Mucosa of rectum (tissue), 2 donors: ENCODE measurements around the gene LOXL1.
"Not testable (repeated sequence)": the region's sequence is repeated elsewhere in the genome, so short reads cannot be mapped to it uniquely, and the experiment has no call there.

ENCODE experiments used
- H3K27ac ChIP-seq, 2 donors: one replicate each; pipeline ENCODE4 v1.7.0; 2013; ENCODE audit warnings: inconsistent platforms in 2 of 2, low read depth in 2 of 2, low read length in 2 of 2
- H3K27me3 ChIP-seq, 2 donors: one replicate each; pipeline ENCODE4 v1.7.0; 2013; ENCODE audit warnings: low read length in 2 of 2; ENCODE audit not compliant: control insufficient read depth in 2 of 2, insufficient read depth in 2 of 2
- H3K36me3 ChIP-seq, 2 donors: one replicate each; pipeline ENCODE4 v1.7.0; 2013; ENCODE audit warnings: low read length in 2 of 2; ENCODE audit not compliant: control insufficient read depth in 2 of 2, insufficient read depth in 2 of 2
- H3K4me1 ChIP-seq, 2 donors: one replicate each; pipeline ENCODE4 v1.7.0; 2013; ENCODE audit warnings: low read length in 2 of 2, mild to moderate bottlenecking in 1 of 2; ENCODE audit not compliant: control insufficient read depth in 2 of 2, insufficient read depth in 2 of 2
- H3K4me3 ChIP-seq, 2 donors: one replicate each; pipeline ENCODE4 v1.7.0; 2013; ENCODE audit warnings: low read length in 2 of 2
- H3K9ac ChIP-seq, 2 donors: one replicate each; pipeline ENCODE4 v1.7.0; 2013; ENCODE audit warnings: low read length in 2 of 2, low read depth in 1 of 2, mild to moderate bottlenecking in 1 of 2
- H3K9me3 ChIP-seq, 2 donors: one replicate each; pipeline ENCODE4 v1.7.0; 2013; ENCODE audit warnings: low read length in 2 of 2; ENCODE audit not compliant: control insufficient read depth in 2 of 2
- donor health status: healthy.
- donor health status: Normal muscosa, but diverticular disease.

LOXL1 gene

GRCh38 chr15:73930790-73931281 is 4.6 kb downstream of the LOXL1 start:
- peaks cover 10 to 15% of the 10 kb centered on the region in 2 donors for H3K4me1 ChIP-seq
- peaks cover 0 to 6% of the 10 kb centered on the region in 2 donors for H3K27me3 ChIP-seq
- no peaks in the 10 kb centered on the region for H3K36me3 ChIP-seq
- H3K9me3 ChIP-seq, result no peaks in the 10 kb centered on the region
- no peak overlapping the region for H3K27ac ChIP-seq
- H3K9ac ChIP-seq, result no peak overlapping the region
- H3K4me3 ChIP-seq, result no peak overlapping the region

- Histone ChIP-seq H3K9ac (no peak overlapping the region), H3K9me3 (no peaks in the 10 kb centered on the region), H3K4me1 (peaks cover 6 to 12% of the 10 kb centered on the region in 2 donors), H3K27ac (no peak overlapping the region), H3K4me3 (no peak overlapping the region), H3K36me3 (no peaks in the 10 kb centered on the region), H3K27me3 (peaks cover 0 to 6% of the 10 kb centered on the region in 2 donors)
These were observed 5.2 kb downstream of the LOXL1 start for GRCh38 chr15:73931441-73931840.

GRCh38 chr15:73932381-73933191 is 6.3 kb downstream of the LOXL1 start:
- peaks cover 0 to 10% of the 10 kb centered on the region in 2 donors for H3K4me1 ChIP-seq
- no peak overlapping the region for H3K9ac ChIP-seq
- H3K27ac ChIP-seq, result no peak overlapping the region
- H3K27me3 ChIP-seq, result peaks cover 0 to 6% of the 10 kb centered on the region in 2 donors
- H3K9me3 ChIP-seq, result no peaks in the 10 kb centered on the region
- H3K36me3 ChIP-seq, result no peaks in the 10 kb centered on the region
- no peak overlapping the region for H3K4me3 ChIP-seq

- H3K9ac ChIP-seq, result no peak overlapping the region
- no peak overlapping the region for H3K4me3 ChIP-seq
- H3K27ac ChIP-seq, result no peak overlapping the region
- H3K27me3 ChIP-seq, result peaks cover 0 to under 1% of the 10 kb centered on the region in 2 donors
- no peaks in the 10 kb centered on the region for H3K36me3 ChIP-seq
- peaks cover 0 to 5% of the 10 kb centered on the region in 2 donors for H3K4me1 ChIP-seq
- no peaks in the 10 kb centered on the region for H3K9me3 ChIP-seq
These were observed 8.0 kb downstream of the LOXL1 start for GRCh38 chr15:73934281-73934680.

- H3K27me3 ChIP-seq, result no peaks in the 10 kb centered on the region
- H3K4me1 ChIP-seq, result peaks cover 0 to 4% of the 10 kb centered on the region in 2 donors
- no peak overlapping the region for H3K27ac ChIP-seq
- H3K4me3 ChIP-seq, result no peak overlapping the region
- no peak overlapping the region for H3K9ac ChIP-seq
- H3K9me3 ChIP-seq, result no peaks in the 10 kb centered on the region
- H3K36me3 ChIP-seq, result no peaks in the 10 kb centered on the region
These were observed 9.3 kb downstream of the LOXL1 start for GRCh38 chr15:73935547-73935946.

GRCh38 chr15:73936181-73936580 is 9.9 kb downstream of the LOXL1 start:
- Histone ChIP-seq H3K4me1 (peaks cover 0 to 3% of the 10 kb centered on the region in 2 donors), H3K9ac (no peak overlapping the region), H3K9me3 (no peaks in the 10 kb centered on the region), H3K27ac (no peak overlapping the region), H3K4me3 (no peak overlapping the region), H3K36me3 (no peaks in the 10 kb centered on the region), H3K27me3 (no peaks in the 10 kb centered on the region)

GRCh38 chr15:73936588-73937290 is 10.5 kb downstream of the LOXL1 start:
- H3K27me3 ChIP-seq, result no peaks in the 10 kb centered on the region
- H3K4me3 ChIP-seq, result no peak overlapping the region
- no peaks in the 10 kb centered on the region for H3K9me3 ChIP-seq
- H3K4me1 ChIP-seq, result peaks cover 0 to 3% of the 10 kb centered on the region in 2 donors
- H3K27ac ChIP-seq, result no peak overlapping the region
- no peak overlapping the region for H3K9ac ChIP-seq
- H3K36me3 ChIP-seq, result no peaks in the 10 kb centered on the region

- no peak overlapping the region for H3K4me3 ChIP-seq
- H3K9me3 ChIP-seq, result no peaks in the 10 kb centered on the region
- no peaks in the 10 kb centered on the region for H3K27me3 ChIP-seq
- no peaks in the 10 kb centered on the region for H3K36me3 ChIP-seq
- H3K4me1 ChIP-seq, result peaks cover 0 to 3% of the 10 kb centered on the region in 2 donors
- H3K9ac ChIP-seq, result no peak overlapping the region
- no peak overlapping the region for H3K27ac ChIP-seq
These were observed 11.0 kb downstream of the LOXL1 start for GRCh38 chr15:73937296-73937695.

GRCh38 chr15:73937726-73938125 is 11.5 kb downstream of the LOXL1 start:
- H3K4me3 ChIP-seq, result no peak overlapping the region
- no peak overlapping the region for H3K9ac ChIP-seq
- H3K27ac ChIP-seq, result no peak overlapping the region
- no peaks in the 10 kb centered on the region for H3K9me3 ChIP-seq
- no peaks in the 10 kb centered on the region for H3K27me3 ChIP-seq
- peaks cover 0 to 3% of the 10 kb centered on the region in 2 donors for H3K4me1 ChIP-seq
- no peaks in the 10 kb centered on the region for H3K36me3 ChIP-seq

- H3K4me1 ChIP-seq, H3K4me3 ChIP-seq: not testable (repeated sequence)
These were observed 12.3 kb downstream of the LOXL1 start for GRCh38 chr15:73938516-73938915.

More at GRCh38 chr15:73938516-73938915, 12.3 kb downstream of the LOXL1 start:
- H3K9ac ChIP-seq, H3K27me3 ChIP-seq, H3K36me3 ChIP-seq, H3K9me3 ChIP-seq, H3K27ac ChIP-seq: not testable (repeated sequence)
